GM12878 (cell line): Measurements from ENCODE around the gene MEAF6. TPM values are rescaled to one million over a fixed set of nuclear protein-coding genes. Genes with fewer than 3 reads are reported as not detected.

Experiments
- BCL11A ChIP-seq: IDR thresholded peaks from 2 replicates; pipeline ENCODE4 v1.6.1; 2011; ENCODE audit warnings: low read depth, low read length
- BCLAF1 ChIP-seq: fragments of 450-650 bp; IDR thresholded peaks from 2 replicates; pipeline ENCODE4 v1.6.1; 2017; ENCODE audit warnings: antibody characterized with exemption, mild to moderate bottlenecking, moderate library complexity
- CHD2 ChIP-seq: IDR thresholded peaks from 2 replicates; pipeline ENCODE4 v1.6.1; 2011; ENCODE audit warnings: low read depth, low read length, improper control_type of control experiment, borderline replicate concordance
- CREB1 ChIP-seq: IDR thresholded peaks from 2 replicates; pipeline ENCODE4 v1.6.1; 2012; ENCODE audit warnings: low read depth, mild to moderate bottlenecking, inconsistent platforms
- ESRRA ChIP-seq: IDR thresholded peaks from 2 replicates; pipeline ENCODE4 v1.6.1; 2012; ENCODE audit warnings: mild to moderate bottlenecking, low read length, improper control_type of control experiment
- EZH2 ChIP-seq: IDR thresholded peaks from 2 replicates; pipeline ENCODE4 v1.6.1; 2012; ENCODE audit warnings: low read depth, mild to moderate bottlenecking, control low read depth, inconsistent platforms, low read length, borderline replicate concordance; ENCODE audit not compliant: control insufficient read depth
- HDAC6 ChIP-seq: fragments of 200-600 bp; sonication (generic); IDR thresholded peaks from one replicate; pipeline ENCODE4 v1.8.0; 2017; ENCODE audit warnings: antibody characterized with exemption; ENCODE audit not compliant: unreplicated experiment
- HSF1 ChIP-seq: fragments of 150-350 bp; IDR thresholded peaks from 2 replicates; pipeline ENCODE4 v1.6.1; 2014; ENCODE audit warnings: mild to moderate bottlenecking, low read depth, low read length
- IKZF1 ChIP-seq: fragments of 450-650 bp; conservative IDR thresholded peaks from 2 replicates; pipeline ENCODE4 v1.6.1; 2017; ENCODE audit warnings: antibody characterized with exemption, mild to moderate bottlenecking
- KLF5 ChIP-seq: fragments of 450-650 bp; IDR thresholded peaks from 2 replicates; pipeline ENCODE4 v1.6.1; 2014; ENCODE audit warnings: mild to moderate bottlenecking; ENCODE audit not compliant: partially characterized antibody
- MXI1 ChIP-seq: fragments of 150-350 bp; IDR thresholded peaks from 2 replicates; pipeline ENCODE4 v1.6.1; 2011; ENCODE audit warnings: low read depth, mild to moderate bottlenecking, inconsistent platforms, low read length, improper control_type of control experiment
- NKRF ChIP-seq: fragments of 450-650 bp; conservative IDR thresholded peaks from 2 replicates; pipeline ENCODE4 v1.6.1; 2017; ENCODE audit warnings: mild to moderate bottlenecking, moderate library complexity
- SIX5 ChIP-seq: IDR thresholded peaks from 2 replicates; pipeline ENCODE4 v1.6.1; 2011; ENCODE audit warnings: mild to moderate bottlenecking, low read depth, low read length, moderate library complexity; ENCODE audit not compliant: severe bottlenecking
- SREBF2 ChIP-seq: IDR thresholded peaks from 2 replicates; pipeline ENCODE4 v1.6.1; 2012; ENCODE audit warnings: mild to moderate bottlenecking, low read length
- TARDBP ChIP-seq: IDR thresholded peaks from 2 replicates; pipeline ENCODE4 v1.6.1; 2016; ENCODE audit warnings: borderline replicate concordance
- TCF3 ChIP-seq: IDR thresholded peaks from 2 replicates; pipeline ENCODE4 v1.6.1; 2012; ENCODE audit warnings: low read depth, mild to moderate bottlenecking, low read length, borderline replicate concordance; ENCODE audit not compliant: insufficient read depth
- ZBTB40 ChIP-seq: fragments of 450-650 bp; IDR thresholded peaks from 2 replicates; pipeline ENCODE4 v1.6.1; 2016; ENCODE audit warnings: mild to moderate bottlenecking, moderate library complexity, borderline replicate concordance
- polyA plus RNA-seq, 11 experiments: library from polyadenylated mRNA; depleted of rRNA in 4 of 11; unstranded in 6 of 11; stranded (reverse) in 5 of 11; fragments of >200 nt; fragmentation: Nextera tagmentation in 4 of 11; fragmentation: Illumina TruSeq in 1 of 11; extraction: Ambion mirVana in 4 of 11; extraction: Trizol in 1 of 11; gene quantifications; 1 replicate in 1 of 11; 2 replicates in 10 of 11; pipeline versions ENCODE4 v1.2.1 to v1.2.3, GENCODE V29; 2011 to 2016; ENCODE audit warnings: inconsistent platforms in 2 of 11, missing spikeins in 2 of 11, low read depth in 1 of 11
- total RNA-seq, 4 experiments: library from RNA; depleted of rRNA in 3 of 4; stranded (reverse); fragments of >200 nt in 3 of 4; fragmentation: Illumina TruSeq in 1 of 4; extraction: Trizol in 1 of 4; gene quantifications; 2 replicates each; pipeline versions ENCODE4 v1.2.1 to v1.2.3, GENCODE V29; 2013 to 2021

The MEAF6 gene
- total and polyA plus RNA-seq, 10 of the 15 experiments (the other 5 are each of a cell fraction or from before 2014, with no cell fraction given): 30.8 to 75.0 (median 58.1) TPM

- TF ChIP-seq NKRF (peak; percentile 95), SIX5 (no peak), HSF1 (no peak), ESRRA (no peak), CHD2 (0 out of 2 replicates have a peak, but pooled peaks have one; percentile 12), EZH2 (no peak), BCLAF1 (no peak), KLF5 (peak; percentile 73), TARDBP (no peak), IKZF1 (peak; percentile 87), CREB1 (no peak), ZBTB40 (no peak), MXI1 (peak; percentile 58; the same call in 1 of the 2 replicates), TCF3 (no peak), BCL11A (no peak), SREBF2 (no peak), HDAC6 (no peak)
These were observed at the start of gene MEAF6 (continued) for GRCh38 chr1:37514350-37515184.
